ENCODE measurements around the gene NDUFB3. TPM values are rescaled to one million over a fixed set of nuclear protein-coding genes. Genes with fewer than 3 reads are reported as not detected.
"Not testable (repeated sequence)": the region's sequence is repeated elsewhere in the genome, so short reads cannot be mapped to it uniquely, and the experiment has no call there.

The NDUFB3 gene
- total RNA-seq, 1 donor from 2014 or later: 87.7 TPM

- Histone ChIP-seq H3K27me3 (ENCODE audit: control insufficient read depth in 3 of 3, insufficient read depth in 3 of 3, low read length in 3 of 3) (no peaks in the 10 kb centered on the region), H3K4me3 (ENCODE audit: low read length in 3 of 3) (no peak overlapping the region), H3K9ac (ENCODE audit: low read depth in 1 of 3, low read length in 3 of 3) (peak overlapping the region in 1 of 3 donors; percentile 45), H3K36me3 (ENCODE audit: control insufficient read depth in 3 of 3, insufficient read depth in 3 of 3, low read length in 3 of 3) (peaks cover 0 to under 1% (median 0%) of the 10 kb centered on the region in 3 donors), H3K9me3 (ENCODE audit: control insufficient read depth in 3 of 3, low read length in 3 of 3) (no peaks in the 10 kb centered on the region), H3K27ac (ENCODE audit: low read depth, low read length) (peak overlapping the region; percentile 85), H3K4me1 (ENCODE audit: control insufficient read depth in 3 of 3, insufficient read depth in 3 of 3, low read length in 3 of 3) (peaks cover 2 to 13% (median 8%) of the 10 kb centered on the region in 3 donors)
Observed at GRCh38 chr2:201111096-201111495, 39.3 kb downstream of the NDUFB3 start.

GRCh38 chr2:201114350-201114749 is 42.5 kb downstream of the NDUFB3 start:
- H3K27ac ChIP-seq (ENCODE audit: low read depth, low read length): no peak overlapping the region
- H3K36me3 ChIP-seq (ENCODE audit: control insufficient read depth in 3 of 3, insufficient read depth in 3 of 3, low read length in 3 of 3): peaks cover 0 to 2% (median 0%) of the 10 kb centered on the region in 3 donors
- no peak overlapping the region for H3K9ac ChIP-seq (ENCODE audit: low read depth in 1 of 3, low read length in 3 of 3)
- no peaks in the 10 kb centered on the region for H3K9me3 ChIP-seq (ENCODE audit: control insufficient read depth in 3 of 3, low read length in 3 of 3)
- H3K27me3 ChIP-seq (ENCODE audit: control insufficient read depth in 3 of 3, insufficient read depth in 3 of 3, low read length in 3 of 3): no peaks in the 10 kb centered on the region
- peaks cover 7 to 20% (median 8%) of the 10 kb centered on the region in 3 donors for H3K4me1 ChIP-seq (ENCODE audit: control insufficient read depth in 3 of 3, insufficient read depth in 3 of 3, low read length in 3 of 3)
- no peak overlapping the region for H3K4me3 ChIP-seq (ENCODE audit: low read length in 3 of 3)

- peaks cover 0 to 2% (median 0%) of the 10 kb centered on the region in 3 donors for H3K36me3 ChIP-seq (ENCODE audit: control insufficient read depth in 3 of 3, insufficient read depth in 3 of 3, low read length in 3 of 3)
- no peak overlapping the region for H3K9ac ChIP-seq (ENCODE audit: low read depth in 1 of 3, low read length in 3 of 3)
- peaks cover 6 to 21% (median 7%) of the 10 kb centered on the region in 3 donors for H3K4me1 ChIP-seq (ENCODE audit: control insufficient read depth in 3 of 3, insufficient read depth in 3 of 3, low read length in 3 of 3)
- peak overlapping the region; percentile 98 for H3K27ac ChIP-seq (ENCODE audit: low read depth, low read length)
- no peaks in the 10 kb centered on the region for H3K9me3 ChIP-seq (ENCODE audit: control insufficient read depth in 3 of 3, low read length in 3 of 3)
- no peak overlapping the region for H3K4me3 ChIP-seq (ENCODE audit: low read length in 3 of 3)
- no peaks in the 10 kb centered on the region for H3K27me3 ChIP-seq (ENCODE audit: control insufficient read depth in 3 of 3, insufficient read depth in 3 of 3, low read length in 3 of 3)
Observed at GRCh38 chr2:201114846-201115245, 43.0 kb downstream of the NDUFB3 start.

- H3K4me1 ChIP-seq (ENCODE audit: control insufficient read depth in 3 of 3, insufficient read depth in 3 of 3, low read length in 3 of 3): peaks cover 11 to 20% (median 15%) of the 10 kb centered on the region in 3 donors
Observed at GRCh38 chr2:201116115-201116958, 44.5 kb downstream of the NDUFB3 start, which contains the start of gene CFLAR. Gene CFLAR (plus strand): TSS chr2:201116164. CDS start chr2:201129866, 13,702 bp downstream.

GRCh38 chr2:201116959-201117734 is 45.3 kb downstream of the NDUFB3 start:
- H3K4me3 ChIP-seq (ENCODE audit: low read length in 3 of 3): peak overlapping the region; percentile 87 to 91 (median 90)
- no peaks in the 10 kb centered on the region for H3K9me3 ChIP-seq (ENCODE audit: control insufficient read depth in 3 of 3, low read length in 3 of 3)
- no peaks in the 10 kb centered on the region for H3K27me3 ChIP-seq (ENCODE audit: control insufficient read depth in 3 of 3, insufficient read depth in 3 of 3, low read length in 3 of 3)
- peak overlapping the region; percentile 98 for H3K27ac ChIP-seq (ENCODE audit: low read depth, low read length)
- peaks cover 0 to 2% (median 0%) of the 10 kb centered on the region in 3 donors for H3K36me3 ChIP-seq (ENCODE audit: control insufficient read depth in 3 of 3, insufficient read depth in 3 of 3, low read length in 3 of 3)
- H3K9ac ChIP-seq (ENCODE audit: low read depth in 1 of 3, low read length in 3 of 3): peak overlapping the region; percentile 93 to 99 (median 98)
- H3K4me1 ChIP-seq (ENCODE audit: control insufficient read depth in 3 of 3, insufficient read depth in 3 of 3, low read length in 3 of 3): peaks cover 16 to 25% (median 20%) of the 10 kb centered on the region in 3 donors

More at GRCh38 chr2:201116115-201116958, 44.5 kb downstream of the NDUFB3 start, which contains the start of gene CFLAR:
- H3K9me3 ChIP-seq (ENCODE audit: control insufficient read depth in 3 of 3, low read length in 3 of 3): no peaks in the 10 kb centered on the region
- peaks cover 0 to 2% (median 0%) of the 10 kb centered on the region in 3 donors for H3K36me3 ChIP-seq (ENCODE audit: control insufficient read depth in 3 of 3, insufficient read depth in 3 of 3, low read length in 3 of 3)
- H3K27ac ChIP-seq (ENCODE audit: low read depth, low read length): peak within 1 kb of the TSS; percentile 98
- H3K4me3 ChIP-seq (ENCODE audit: low read length in 3 of 3): peak within 1 kb of the TSS; percentile 87 to 91 (median 90)
- H3K27me3 ChIP-seq (ENCODE audit: control insufficient read depth in 3 of 3, insufficient read depth in 3 of 3, low read length in 3 of 3): no peaks in the 10 kb centered on the region
- H3K9ac ChIP-seq (ENCODE audit: low read depth in 1 of 3, low read length in 3 of 3): peak within 1 kb of the TSS; percentile 93 to 99 (median 98)

- H3K9me3 ChIP-seq (ENCODE audit: control insufficient read depth in 3 of 3, low read length in 3 of 3); H3K27me3 ChIP-seq (ENCODE audit: control insufficient read depth in 3 of 3, insufficient read depth in 3 of 3, low read length in 3 of 3); H3K36me3 ChIP-seq (ENCODE audit: control insufficient read depth in 3 of 3, insufficient read depth in 3 of 3, low read length in 3 of 3): not testable (repeated sequence)
- H3K27ac ChIP-seq (ENCODE audit: low read depth, low read length): peak overlapping the region; percentile 98
- peak overlapping the region; percentile 93 to 99 (median 98) for H3K9ac ChIP-seq (ENCODE audit: low read depth in 1 of 3, low read length in 3 of 3)
- H3K4me3 ChIP-seq (ENCODE audit: low read length in 3 of 3): peak overlapping the region; percentile 87 to 91 (median 90)
- H3K4me1 ChIP-seq (ENCODE audit: control insufficient read depth in 3 of 3, insufficient read depth in 3 of 3, low read length in 3 of 3): peaks cover 21 to 30% (median 26%) of the 10 kb centered on the region in 3 donors
Observed at GRCh38 chr2:201117735-201118094, 45.9 kb downstream of the NDUFB3 start.

- Histone ChIP-seq H3K4me3 (ENCODE audit: low read length in 3 of 3) (peak overlapping the region; percentile 87 to 91 (median 90)), H3K4me1 (ENCODE audit: control insufficient read depth in 3 of 3, insufficient read depth in 3 of 3, low read length in 3 of 3) (peaks cover 27 to 36% (median 32%) of the 10 kb centered on the region in 3 donors), H3K27ac (ENCODE audit: low read depth, low read length) (peak overlapping the region; percentile 98), H3K9ac (ENCODE audit: low read depth in 1 of 3, low read length in 3 of 3) (peak overlapping the region; percentile 93 to 99 (median 95)), H3K9me3 (ENCODE audit: control insufficient read depth in 3 of 3, low read length in 3 of 3) (no peaks in the 10 kb centered on the region), H3K36me3 (ENCODE audit: control insufficient read depth in 3 of 3, insufficient read depth in 3 of 3, low read length in 3 of 3) (peaks cover 0 to 2% (median 0%) of the 10 kb centered on the region in 3 donors), H3K27me3 (ENCODE audit: control insufficient read depth in 3 of 3, insufficient read depth in 3 of 3, low read length in 3 of 3) (no peaks in the 10 kb centered on the region)
Observed at GRCh38 chr2:201118121-201118960, 46.5 kb downstream of the NDUFB3 start.

GRCh38 chr2:201118961-201119854 is 47.4 kb downstream of the NDUFB3 start:
- Histone ChIP-seq H3K9me3 (ENCODE audit: control insufficient read depth in 3 of 3, low read length in 3 of 3) (no peaks in the 10 kb centered on the region), H3K27me3 (ENCODE audit: control insufficient read depth in 3 of 3, insufficient read depth in 3 of 3, low read length in 3 of 3) (no peaks in the 10 kb centered on the region), H3K36me3 (ENCODE audit: control insufficient read depth in 3 of 3, insufficient read depth in 3 of 3, low read length in 3 of 3) (peaks cover 0 to 2% (median 0%) of the 10 kb centered on the region in 3 donors), H3K4me3 (ENCODE audit: low read length in 3 of 3) (peak overlapping the region; percentile 87 to 91 (median 90)), H3K4me1 (ENCODE audit: control insufficient read depth in 3 of 3, insufficient read depth in 3 of 3, low read length in 3 of 3) (peaks cover 36 to 45% (median 41%) of the 10 kb centered on the region in 3 donors), H3K9ac (ENCODE audit: low read depth in 1 of 3, low read length in 3 of 3) (peak overlapping the region; percentile 93 to 99 (median 95)), H3K27ac (ENCODE audit: low read depth, low read length) (peak overlapping the region; percentile 98)
